SH-SY5Y (cell line): Measurements from ENCODE around the gene MSLN.

Experiments used
- GATA2 ChIP-seq: IDR thresholded peaks from 2 replicates; pipeline ENCODE4 v1.6.1; 2011; ENCODE audit warnings: mild to moderate bottlenecking, low read depth, low read length
- GATA3 ChIP-seq: IDR thresholded peaks from 2 replicates; pipeline ENCODE4 v1.6.1; 2011; ENCODE audit warnings: low read depth, mild to moderate bottlenecking, low read length, moderate library complexity

GRCh38 chr16:764848-765487, 4.4 kb downstream of the MSLN start:
- TF ChIP-seq GATA2 (no peak), GATA3 (no peak)
